ENCODE data around the gene RPLP2.
A peak's percentile ranks its signal among the peaks of the same experiment; 100 is the strongest.

The RPLP2 gene

DNA sequence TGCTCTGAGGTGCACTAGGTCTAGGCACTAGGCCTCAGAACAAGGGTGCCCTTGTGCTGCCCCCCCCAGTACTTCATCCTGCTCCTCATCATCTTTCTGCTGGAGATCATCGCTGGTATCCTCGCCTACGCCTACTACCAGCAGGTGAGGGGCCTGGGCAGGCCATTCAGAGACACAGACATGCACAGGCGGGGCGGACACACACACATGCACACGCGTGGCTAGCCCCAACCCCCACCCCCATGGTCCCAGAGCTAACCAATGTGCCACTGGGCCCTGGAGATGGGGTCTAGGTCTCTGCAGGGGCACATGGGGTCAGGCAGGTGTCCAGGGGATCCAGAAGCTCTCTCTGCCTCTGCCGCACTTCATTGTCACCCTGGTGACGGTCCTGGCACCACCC lies 26.9 kb downstream of the RPLP2 start:
- DNase-seq (ENCODE audit: low read depth in 2 of 2): no peak

GRCh38 chr11:837189-837989 lies 27.6 kb downstream of the RPLP2 start:
- DNase-seq (ENCODE audit: low read depth in 2 of 2): no peak

DNA sequence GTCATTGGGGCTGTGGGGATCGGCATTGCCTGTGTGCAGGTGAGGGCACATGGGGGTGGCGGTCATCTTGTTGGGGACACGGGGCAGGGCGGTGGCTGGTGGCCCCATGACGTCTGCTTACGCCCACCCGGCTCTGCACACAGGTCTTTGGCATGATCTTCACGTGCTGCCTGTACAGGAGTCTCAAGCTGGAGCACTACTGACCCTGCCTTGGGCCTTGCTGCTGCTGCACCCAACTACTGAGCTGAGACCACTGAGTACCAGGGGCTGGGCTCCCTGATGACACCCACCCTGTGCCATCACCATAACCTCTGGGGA lies 28.2 kb downstream of the RPLP2 start:
- DNase-seq (ENCODE audit: low read depth in 2 of 2): no peak

- no peak for DNase-seq (ENCODE audit: low read depth in 2 of 2)
Observed at GRCh38 chr11:838441-839279, 28.9 kb downstream of the RPLP2 start.

GRCh38 chr11:839280-839623 lies 29.5 kb downstream of the RPLP2 start:
- no peak for DNase-seq (ENCODE audit: low read depth in 2 of 2)

- no peak for DNase-seq (ENCODE audit: low read depth in 2 of 2)
Observed at GRCh38 chr11:839875-840617, 30.3 kb downstream of the RPLP2 start.

- no peak for DNase-seq (ENCODE audit: low read depth in 2 of 2)
Observed at GRCh38 chr11:841981-842369, 32.2 kb downstream of the RPLP2 start.

- DNase-seq (ENCODE audit: low read depth in 2 of 2): peak; percentile 70 to 73
Observed at GRCh38 chr11:842370-843002, 32.7 kb downstream of the RPLP2 start, which contains the start of the genes POLR2L and TSPAN4. Gene POLR2L (minus strand): TSS chr11:842529. CDS start chr11:842508, 21 bp downstream. Gene TSPAN4 (plus strand): TSS chr11:842852. CDS start chr11:850305, 7,453 bp downstream.

- no peak for DNase-seq (ENCODE audit: low read depth in 2 of 2)
Observed at GRCh38 chr11:843086-843734, 33.4 kb downstream of the RPLP2 start.

GRCh38 chr11:843818-844692 lies 34.3 kb downstream of the RPLP2 start:
- peak; percentile 90 for DNase-seq (ENCODE audit: low read depth in 2 of 2)

- peak; percentile 74 to 77 for DNase-seq (ENCODE audit: low read depth in 2 of 2)
Observed at GRCh38 chr11:844693-845644, 35.2 kb downstream of the RPLP2 start.

DNA sequence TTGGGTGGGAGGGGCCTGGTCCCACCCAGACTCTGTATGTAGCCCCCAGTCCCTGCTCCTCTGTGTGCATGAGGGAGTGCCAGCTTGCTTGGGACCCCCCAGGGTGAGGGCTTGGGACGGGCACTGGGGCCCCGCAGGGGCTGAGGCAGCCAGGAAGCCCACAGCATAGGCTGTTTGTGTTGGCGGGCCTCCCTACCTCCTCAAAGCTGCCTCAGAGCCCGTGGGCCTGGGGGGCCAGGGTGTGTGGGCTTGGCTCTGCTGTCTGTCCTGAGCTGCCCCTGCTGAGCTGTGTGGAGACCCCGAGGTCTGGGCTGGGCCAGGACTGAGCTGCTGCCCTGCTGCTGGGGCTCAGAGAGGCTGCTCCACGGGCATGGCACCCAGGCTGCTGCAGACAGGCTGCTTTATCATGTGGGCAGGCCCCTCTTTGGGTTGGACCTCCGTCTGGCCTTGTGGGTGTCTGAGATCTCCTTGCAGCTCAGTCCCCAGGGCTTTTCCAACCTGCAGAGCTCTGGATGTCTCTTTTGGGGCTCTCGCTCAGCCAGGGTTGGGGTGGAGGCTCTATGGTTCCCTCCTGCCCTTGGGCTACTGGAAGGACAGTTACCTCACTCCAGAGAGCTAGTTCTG lies 36.2 kb downstream of the RPLP2 start:
- DNase-seq (ENCODE audit: low read depth in 2 of 2): no peak

GRCh38 chr11:846496-847098 lies 36.8 kb downstream of the RPLP2 start:
- no peak for DNase-seq (ENCODE audit: low read depth in 2 of 2)

- no peak for DNase-seq (ENCODE audit: low read depth in 2 of 2)
Observed at GRCh38 chr11:847876-848275, 38.1 kb downstream of the RPLP2 start.

GRCh38 chr11:848380-848931 lies 38.7 kb downstream of the RPLP2 start:
- no peak for DNase-seq (ENCODE audit: low read depth in 2 of 2)

GRCh38 chr11:849104-849824 lies 39.5 kb downstream of the RPLP2 start:
- DNase-seq (ENCODE audit: low read depth in 2 of 2): no peak
